GM12878 (cell line): Measurements from ENCODE around the gene TFB1M. TPM values are rescaled to one million over a fixed set of nuclear protein-coding genes. Genes with fewer than 3 reads are reported as not detected.

Source experiments
- ATAC-seq: fragments of 200-7000 bp; cut with Tn5 transposase; 3 replicates; pipeline ENCODE4 v1.9.1; 2020; ENCODE audit warnings: mild to moderate bottlenecking, moderate library complexity
- BruUV-seq: library from RNA; stranded (reverse); fragments of 400-500 nt; replicated peaks from 2 replicates; lab custom pipeline; 2021; lab: Mats Ljungman, UMichigan
- CTCF ChIA-PET: fragments of 300-600 bp; sonication (Branson Sonifier 250); formaldehyde crosslinking; extraction: SDS; loops from one replicate; lab custom pipeline; 2021; ENCODE audit warnings: inconsistent platforms; lab: Yijun Ruan, JAX
- POLR2A ChIA-PET: fragments of 350-600 bp; formaldehyde crosslinking; extraction: SDS; loops from one replicate; lab custom pipeline; 2021; ENCODE audit warnings: inconsistent platforms; lab: Charles Lee
- RAD21 ChIA-PET: fragments of 300-600 bp; sonication (Branson Sonifier 250); formaldehyde crosslinking; loops from one replicate; lab custom pipeline; 2023; ENCODE audit warnings: antibody characterized with exemption; ENCODE audit not compliant: unreplicated experiment; lab: Charles Lee
- SMC1A ChIA-PET: fragments of 300-600 bp; sonication (Branson Sonifier 250); formaldehyde crosslinking; loops from one replicate; lab custom pipeline; 2023; ENCODE audit not compliant: unreplicated experiment, uncharacterized antibody; lab: Charles Lee
- DNase-seq: peaks from one replicate; pipeline ENCODE4 v3.0.0-alpha.2; 2011; ENCODE audit warnings: low read depth, low spot score
- FAIRE-seq: peaks from 3 replicates; lab custom pipeline; 2011; peaks lifted over from hg19 to GRCh38; lab: Jason Lieb, UNC
- H2AFZ ChIP-seq: 2 replicates; pipeline ENCODE4 v1.6.0; 2011; ENCODE audit warnings: low read depth, low read length, control low read depth; ENCODE audit not compliant: control insufficient read depth
- H3K27ac ChIP-seq: 2 replicates; pipeline ENCODE4 v1.5.1; 2011; ENCODE audit warnings: control low read depth; ENCODE audit not compliant: control insufficient read depth, insufficient read depth
- H3K27me3 ChIP-seq, 2 experiments: replicated peaks in 1 of 2; 2 replicates each; pipeline versions ENCODE4 v1.6.0 to v1.6.1; 2011; ENCODE audit warnings: low read length in 1 of 2; ENCODE audit not compliant: control insufficient read depth in 2 of 2, insufficient read depth in 2 of 2
- H3K36me3 ChIP-seq, 2 experiments: 2 replicates each; pipeline ENCODE4 v1.5.1; 2011; ENCODE audit warnings: low read length in 1 of 2; ENCODE audit not compliant: control insufficient read depth in 2 of 2, insufficient read depth in 2 of 2
- H3K4me1 ChIP-seq: 2 replicates; pipeline ENCODE4 v1.6.1; 2011; ENCODE audit warnings: mild to moderate bottlenecking, low read length, moderate library complexity, mixed read lengths; ENCODE audit not compliant: control insufficient read depth, insufficient read depth
- H3K4me2 ChIP-seq: 2 replicates; pipeline ENCODE4 v1.6.0; 2011; ENCODE audit warnings: control low read depth; ENCODE audit not compliant: control insufficient read depth, insufficient read depth
- H3K4me3 ChIP-seq: fragments of 200-600 bp; sonication (generic); 2 replicates; pipeline ENCODE4 v1.5.1; 2016
- H3K79me2 ChIP-seq: 2 replicates; pipeline ENCODE4 v1.6.0; 2011; ENCODE audit warnings: low read length; ENCODE audit not compliant: control insufficient read depth, insufficient read depth
- H3K9ac ChIP-seq: 2 replicates; pipeline ENCODE4 v1.8.0; 2011; ENCODE audit warnings: low read length, control low read depth, mixed read lengths; ENCODE audit not compliant: control insufficient read depth, insufficient read depth
- H3K9me3 ChIP-seq: replicated peaks from 3 replicates; pipeline ENCODE4 v1.5.1; 2011; ENCODE audit warnings: mild to moderate bottlenecking, low read length; ENCODE audit not compliant: control insufficient read depth, insufficient read depth
- H4K20me1 ChIP-seq: 2 replicates; pipeline ENCODE4 v1.6.0; 2011; ENCODE audit not compliant: control insufficient read depth, insufficient read depth
- CEBPB ChIP-seq, 2 experiments: fragments of 150-350 bp in 1 of 2; IDR thresholded peaks; 2 replicates each; pipeline ENCODE4 v1.6.1; 2012 to 2014; ENCODE audit warnings: low read depth in 2 of 2, low read length in 2 of 2, borderline replicate concordance in 1 of 2, inconsistent platforms in 1 of 2
- E2F8 ChIP-seq: fragments of 450-650 bp; IDR thresholded peaks from 2 replicates; pipeline ENCODE4 v1.6.1; 2018; ENCODE audit warnings: mild to moderate bottlenecking, low read depth, moderate library complexity; ENCODE audit not compliant: partially characterized antibody
- EP300 ChIP-seq, 2 experiments: fragments of 150-350 bp in 1 of 2; IDR thresholded peaks; 2 replicates each; pipeline ENCODE4 v1.6.1; 2011 to 2012; ENCODE audit warnings: low read depth in 2 of 2, low read length in 2 of 2, borderline replicate concordance in 1 of 2, improper control_type of control experiment in 1 of 2, inconsistent platforms in 1 of 2; ENCODE audit not compliant: control insufficient read depth in 1 of 2
- FOXK2 ChIP-seq: fragments of 450-650 bp; IDR thresholded peaks from 2 replicates; pipeline ENCODE4 v1.6.1; 2017; ENCODE audit warnings: mild to moderate bottlenecking, moderate library complexity
- LARP7 ChIP-seq: fragments of 450-650 bp; IDR thresholded peaks from 2 replicates; pipeline ENCODE4 v1.6.1; 2017; ENCODE audit warnings: mild to moderate bottlenecking
- POU2F2 ChIP-seq: IDR thresholded peaks from 3 replicates; pipeline ENCODE4 v1.6.1; 2011; ENCODE audit warnings: low read depth, mild to moderate bottlenecking, low read length, borderline replicate concordance
- RBBP5 ChIP-seq: fragments of 200-600 bp; sonication (generic); conservative IDR thresholded peaks from 2 replicates; pipeline ENCODE4 v1.6.1; 2016
- SP1 ChIP-seq: IDR thresholded peaks from one replicate; pipeline ENCODE4 v1.6.1; 2011; ENCODE audit warnings: low read depth, low read length
- TCF7 ChIP-seq: IDR thresholded peaks from 2 replicates; pipeline ENCODE4 v1.6.1; 2014; ENCODE audit warnings: antibody characterized with exemption, borderline replicate concordance
- ZBTB40 ChIP-seq: fragments of 450-650 bp; IDR thresholded peaks from 2 replicates; pipeline ENCODE4 v1.6.1; 2016; ENCODE audit warnings: mild to moderate bottlenecking, moderate library complexity, borderline replicate concordance
- WGBS: methylation state at CpG from one replicate; pipeline ENCODE4 v1.1.6; 2016; ENCODE audit warnings: low lambda C conversion rate; ENCODE audit not compliant: insufficient replicate concordance, insufficient coverage; ENCODE audit errors: missing lambda C conversion rate; 5-methylcytosine and 5-hydroxymethylcytosine counted together
- in situ Hi-C: fragments of 300-500 bp; cut with MboI; formaldehyde crosslinking; loops from 9 replicates; pipeline ENCODE4 v1.14.3; 2018; ENCODE audit warnings: mixed read lengths
- intact Hi-C: fragments of 100-400 bp; cut with micrococcal nuclease; formaldehyde crosslinking; loops from one replicate; pipeline ENCODE4 v1.14.2; 2022; ENCODE audit not compliant: unreplicated experiment
- polyA plus RNA-seq, 11 experiments: library from polyadenylated mRNA; depleted of rRNA in 4 of 11; unstranded in 6 of 11; stranded (reverse) in 5 of 11; fragments of >200 nt; fragmentation: Nextera tagmentation in 4 of 11; fragmentation: Illumina TruSeq in 1 of 11; extraction: Ambion mirVana in 4 of 11; extraction: Trizol in 1 of 11; gene quantifications; 1 replicate in 1 of 11; 2 replicates in 10 of 11; pipeline versions ENCODE4 v1.2.1 to v1.2.3, GENCODE V29; 2011 to 2016; ENCODE audit warnings: inconsistent platforms in 2 of 11, missing spikeins in 2 of 11, low read depth in 1 of 11
- total RNA-seq, 4 experiments: library from RNA; depleted of rRNA in 3 of 4; stranded (reverse); fragments of >200 nt in 3 of 4; fragmentation: Illumina TruSeq in 1 of 4; extraction: Trizol in 1 of 4; gene quantifications; 2 replicates each; pipeline versions ENCODE4 v1.2.1 to v1.2.3, GENCODE V29; 2013 to 2021
- TF ChIP-seq, protein P1 (sequence below): IDR thresholded peaks from 2 replicates; pipeline ENCODE4 v1.6.1; 2012; ENCODE audit warnings: low read length, inconsistent platforms
- TF ChIP-seq, protein P2 (sequence below): fragments of 450-650 bp; formaldehyde crosslinking; IDR thresholded peaks from 2 replicates; pipeline ENCODE4 v1.4.0; 2022; ENCODE audit warnings: mild to moderate bottlenecking, moderate library complexity

TFB1M gene
- total and polyA plus RNA-seq, 10 of the 15 experiments (the other 5 are each of a cell fraction or from before 2014, with no cell fraction given), result 29.9 to 117 (median 41.3) TPM

DNA sequence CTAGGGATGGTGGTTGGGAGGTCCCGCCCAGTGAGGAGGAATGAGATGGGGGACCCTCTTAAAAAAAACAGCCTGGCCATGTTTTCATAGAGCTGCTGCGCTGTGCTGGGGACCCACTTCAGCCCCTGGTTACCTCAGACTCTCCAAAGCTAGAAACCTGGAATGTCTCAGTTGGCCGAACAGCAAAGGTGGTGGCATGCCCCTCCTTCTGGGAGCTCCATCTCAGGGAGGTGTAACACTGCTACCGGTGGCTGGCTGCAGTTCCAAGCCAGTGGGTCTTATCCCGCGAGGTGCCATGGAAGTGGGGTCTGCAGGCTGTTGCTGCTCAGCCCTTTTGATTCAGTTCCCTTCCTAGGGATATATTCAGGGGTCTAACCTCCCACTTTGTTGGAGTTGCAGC, 35.7 kb upstream of the TFB1M start:
- H4K20me1 ChIP-seq, result no peaks in the 10 kb centered on the region
- H3K27ac ChIP-seq, result peak overlapping the region; percentile 76
- intact Hi-C loops, result loop anchor here (5.0 kb wide), 1 partner anchor 1347 kb away; no protein-coding TSS in a partner anchor
- 99% methylated on average over 6 of the region's 6 CpGs for WGBS
- ChIA-PET POLR2A (interaction anchor here (0.6 to 1.4 kb wide), 2 partner anchors 17 to 541 kb away, joined by 3 to 4 read pairs; no protein-coding TSS in a partner anchor), SMC1A (interaction anchor here (1.3 to 5.4 kb wide), 6 partner anchors 11 to 69 kb away, joined by 4 to 26 read pairs (median 8); no protein-coding TSS in a partner anchor), RAD21 (interaction anchor here (0.6 kb wide), 1 partner anchor 99 kb away, joined by 3 read pairs; no protein-coding TSS in a partner anchor), CTCF (interaction anchor here (2.9 kb wide), 1 partner anchor 10 kb away, joined by 9 read pairs; no protein-coding TSS in a partner anchor)
- no peaks in the 10 kb centered on the region for H3K27me3 ChIP-seq
- H3K4me2 ChIP-seq, result no peak overlapping the region
- H2AFZ ChIP-seq, result no peak overlapping the region
- H3K4me1 ChIP-seq, result peaks cover 47% of the 10 kb centered on the region
- H3K4me3 ChIP-seq, result no peak overlapping the region
- no peak for DNase-seq
- ATAC-seq, result no peak
- H3K79me2 ChIP-seq, result no peaks in the 10 kb centered on the region
- no peaks in the 10 kb centered on the region for H3K36me3 ChIP-seq
- H3K9ac ChIP-seq, result no peak overlapping the region
- no peak for FAIRE-seq
- BruUV-seq, result no TSS peak
- in situ Hi-C loops, result no loop called here
- peaks cover 70% of the 10 kb centered on the region for H3K9me3 ChIP-seq
- TF ChIP-seq LARP7 (no peak), ZBTB40 (no peak), EP300 (IDR thresholded peaks at IDR 0.05; ENCODE audit: borderline replicate concordance in 1 of 2, control insufficient read depth in 1 of 2, low read depth in 2 of 2, low read length in 2 of 2) (no peak), TCF7 (no peak), CEBPB (IDR thresholded peaks at IDR 0.05; ENCODE audit: borderline replicate concordance in 1 of 2, low read depth in 2 of 2, low read length in 2 of 2) (no peak), POU2F2 (no peak), SP1 (no peak), FOXK2 (no peak), E2F8 (no peak), RBBP5 (no peak)
- TF ChIP-seq, protein P1, sequence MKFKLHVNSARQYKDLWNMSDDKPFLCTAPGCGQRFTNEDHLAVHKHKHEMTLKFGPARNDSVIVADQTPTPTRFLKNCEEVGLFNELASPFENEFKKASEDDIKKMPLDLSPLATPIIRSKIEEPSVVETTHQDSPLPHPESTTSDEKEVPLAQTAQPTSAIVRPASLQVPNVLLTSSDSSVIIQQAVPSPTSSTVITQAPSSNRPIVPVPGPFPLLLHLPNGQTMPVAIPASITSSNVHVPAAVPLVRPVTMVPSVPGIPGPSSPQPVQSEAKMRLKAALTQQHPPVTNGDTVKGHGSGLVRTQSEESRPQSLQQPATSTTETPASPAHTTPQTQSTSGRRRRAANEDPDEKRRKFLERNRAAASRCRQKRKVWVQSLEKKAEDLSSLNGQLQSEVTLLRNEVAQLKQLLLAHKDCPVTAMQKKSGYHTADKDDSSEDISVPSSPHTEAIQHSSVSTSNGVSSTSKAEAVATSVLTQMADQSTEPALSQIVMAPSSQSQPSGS, result no peak
- TF ChIP-seq, protein P2, sequence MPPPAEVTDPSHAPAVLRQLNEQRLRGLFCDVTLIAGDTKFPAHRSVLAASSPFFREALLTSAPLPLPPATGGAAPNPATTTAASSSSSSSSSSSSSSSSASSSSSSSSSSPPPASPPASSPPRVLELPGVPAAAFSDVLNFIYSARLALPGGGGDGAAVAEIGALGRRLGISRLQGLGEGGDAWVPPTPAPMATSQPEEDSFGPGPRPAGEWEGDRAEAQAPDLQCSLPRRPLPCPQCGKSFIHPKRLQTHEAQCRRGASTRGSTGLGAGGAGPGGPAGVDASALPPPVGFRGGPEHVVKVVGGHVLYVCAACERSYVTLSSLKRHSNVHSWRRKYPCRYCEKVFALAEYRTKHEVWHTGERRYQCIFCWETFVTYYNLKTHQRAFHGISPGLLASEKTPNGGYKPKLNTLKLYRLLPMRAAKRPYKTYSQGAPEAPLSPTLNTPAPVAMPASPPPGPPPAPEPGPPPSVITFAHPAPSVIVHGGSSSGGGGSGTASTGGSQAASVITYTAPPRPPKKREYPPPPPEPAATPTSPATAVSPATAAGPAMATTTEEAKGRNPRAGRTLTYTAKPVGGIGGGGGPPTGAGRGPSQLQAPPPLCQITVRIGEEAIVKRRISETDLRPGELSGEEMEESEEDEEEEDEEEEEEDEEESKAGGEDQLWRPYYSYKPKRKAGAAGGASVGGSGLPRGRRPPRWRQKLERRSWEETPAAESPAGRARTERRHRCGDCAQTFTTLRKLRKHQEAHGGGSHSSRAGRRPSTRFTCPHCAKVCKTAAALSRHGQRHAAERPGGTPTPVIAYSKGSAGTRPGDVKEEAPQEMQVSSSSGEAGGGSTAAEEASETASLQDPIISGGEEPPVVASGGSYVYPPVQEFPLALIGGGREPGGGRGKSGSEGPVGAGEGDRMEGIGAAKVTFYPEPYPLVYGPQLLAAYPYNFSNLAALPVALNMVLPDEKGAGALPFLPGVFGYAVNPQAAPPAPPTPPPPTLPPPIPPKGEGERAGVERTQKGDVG, result no peak
